NCI-H748 treated with DMSO at 0.1 percent for 48 hours (cell line): ENCODE results near the gene PEX10.
A peak's percentile ranks its signal among the peaks of the same experiment; 100 is the strongest.

Source experiments
- DNase-seq: peaks from one replicate; lab custom pipeline; 2025; lab: John Stamatoyannopoulos, UW

Gene PEX10

DNA sequence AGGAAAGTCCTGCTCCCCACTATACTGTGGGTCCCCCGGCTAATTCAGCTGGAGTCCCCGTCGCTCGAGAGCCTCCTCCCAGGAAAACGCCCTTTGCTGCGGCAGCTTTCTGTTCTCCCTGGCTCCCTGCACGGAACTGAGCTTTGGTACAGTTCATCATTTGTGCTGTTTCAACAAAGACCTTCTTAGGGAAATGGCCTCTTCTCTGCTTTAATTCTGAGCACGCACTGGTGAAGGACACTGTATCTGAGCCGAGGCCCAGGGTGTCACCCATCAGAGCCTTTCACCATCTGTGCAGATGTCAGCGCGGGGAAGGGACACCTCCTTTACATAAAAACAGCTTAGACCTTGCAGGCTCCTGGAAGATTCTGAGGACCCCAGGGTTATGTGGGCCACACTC lies 13.5 kb upstream of the PEX10 start:
- no peak for DNase-seq

DNA sequence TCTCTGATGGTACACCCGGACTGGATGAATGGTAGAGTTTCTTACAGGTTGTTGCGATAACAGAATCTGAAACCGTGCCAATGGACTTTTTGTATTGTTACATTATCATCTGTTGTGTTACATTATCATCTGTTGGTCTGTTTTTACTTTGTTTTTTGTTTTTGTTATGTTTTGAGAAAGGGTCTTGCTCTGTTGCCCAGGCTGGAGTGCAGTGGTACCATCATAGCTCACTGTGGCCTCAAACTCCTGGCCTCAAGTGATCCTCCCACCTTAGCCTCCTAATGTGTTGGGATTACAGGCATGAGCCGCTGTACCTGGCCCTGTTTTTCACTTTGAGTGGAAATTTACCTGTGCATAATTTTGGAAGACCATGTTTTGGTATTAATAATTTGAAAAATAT lies 10.2 kb upstream of the PEX10 start:
- no peak for DNase-seq

DNA sequence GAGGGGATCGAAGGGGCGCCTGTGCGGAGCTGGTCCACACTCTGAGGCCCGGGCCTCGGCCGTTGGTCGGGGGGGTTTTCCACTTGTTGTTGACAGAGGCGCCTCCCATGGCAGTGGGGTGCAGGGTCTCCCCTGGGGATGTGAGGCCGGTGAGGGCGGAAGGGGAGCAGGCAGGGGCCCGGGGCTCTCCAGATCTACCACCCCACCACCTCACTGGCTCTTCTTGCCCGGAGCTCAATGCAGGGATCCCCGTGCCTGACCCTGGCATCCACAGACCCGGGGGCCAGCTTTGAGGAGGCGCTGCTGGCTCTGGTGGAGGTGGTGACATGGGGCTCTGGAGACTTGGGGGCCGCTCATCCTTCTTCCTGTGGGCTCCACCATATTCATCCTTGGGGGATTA lies 7.1 kb upstream of the PEX10 start:
- DNase-seq, result no peak

GRCh38 chr1:2418791-2419320 lies 6.5 kb upstream of the PEX10 start:
- no peak for DNase-seq

DNA sequence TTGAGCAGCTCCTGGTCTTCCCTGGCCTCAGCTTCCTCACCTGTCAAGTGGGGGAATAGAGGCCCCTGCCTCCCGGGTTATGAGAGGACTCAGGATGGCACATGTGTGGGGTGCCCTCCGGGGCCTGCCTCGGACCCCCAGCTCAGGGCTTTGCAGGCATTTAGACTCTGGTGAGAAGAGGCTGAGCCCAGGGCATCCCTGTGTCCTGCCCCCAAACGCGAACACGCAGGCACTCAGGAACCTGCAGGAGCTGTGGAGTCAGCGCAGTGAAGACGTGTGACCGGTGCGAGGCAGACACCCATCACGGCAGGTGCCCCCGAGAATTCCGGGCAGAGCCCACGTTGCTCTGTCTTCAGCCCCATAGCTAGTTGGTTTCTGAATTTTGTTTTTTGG lies 5.5 kb upstream of the PEX10 start:
- DNase-seq, result no peak

DNA sequence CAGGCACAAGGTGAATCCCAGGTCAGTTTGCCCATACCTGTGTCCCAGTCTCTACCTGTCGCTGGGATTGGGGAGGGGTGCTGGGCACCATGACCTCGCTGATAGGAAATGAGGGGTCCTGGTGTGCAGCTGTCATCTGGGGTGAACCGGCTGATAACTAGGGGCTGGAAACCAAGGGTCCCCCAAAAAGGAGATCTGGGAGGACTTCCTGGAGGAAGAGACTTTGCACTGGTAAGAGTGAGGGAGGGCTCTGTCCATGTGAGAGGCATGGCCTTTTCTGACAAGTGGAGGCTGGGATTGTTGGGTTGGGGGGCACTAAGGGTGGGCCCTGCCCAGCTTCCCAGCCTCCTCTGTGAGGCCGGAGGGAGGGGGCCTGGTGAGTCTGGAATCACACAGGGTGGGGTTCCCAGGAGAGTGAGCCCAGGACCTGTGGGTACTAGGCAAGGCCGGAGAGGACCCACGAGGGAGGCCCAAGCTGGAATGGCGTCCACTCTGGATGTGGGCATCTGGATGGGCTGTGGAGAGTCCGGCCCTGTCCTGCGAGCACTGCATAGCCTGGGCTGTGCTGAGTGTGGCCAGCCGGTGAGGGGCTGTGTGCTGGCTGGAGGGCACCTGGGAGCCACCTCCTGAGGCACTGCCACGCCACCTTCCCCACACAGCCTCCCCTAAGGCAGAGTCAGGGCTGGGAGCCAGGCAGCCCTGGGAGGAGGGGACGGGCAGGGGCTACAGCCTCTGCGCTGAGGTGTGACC lies 4.9 kb upstream of the PEX10 start:
- no peak for DNase-seq

- no peak for DNase-seq
Observed at GRCh38 chr1:2416403-2416802, 4.0 kb upstream of the PEX10 start.

DNA sequence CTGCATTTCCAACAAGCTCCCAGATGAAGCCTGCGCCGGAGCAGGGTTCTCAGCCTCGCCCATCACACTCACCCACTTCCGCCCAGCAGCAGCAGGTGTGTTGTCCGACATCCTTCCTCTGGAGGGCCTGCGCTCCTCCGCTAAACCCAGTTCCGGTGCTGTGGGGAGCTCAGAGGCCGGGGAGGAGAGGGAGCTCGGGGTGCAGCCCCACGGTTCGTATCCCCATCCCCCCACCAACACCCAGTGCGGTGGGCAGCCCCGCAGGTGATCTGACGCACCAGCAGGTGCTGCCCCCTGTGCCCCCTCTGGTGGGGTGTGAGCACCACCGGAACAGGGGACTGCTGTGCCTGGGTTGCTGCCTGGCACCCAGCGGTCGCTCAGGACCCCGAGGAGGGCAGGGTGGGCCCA lies 3.4 kb upstream of the PEX10 start:
- DNase-seq, result no peak

DNA sequence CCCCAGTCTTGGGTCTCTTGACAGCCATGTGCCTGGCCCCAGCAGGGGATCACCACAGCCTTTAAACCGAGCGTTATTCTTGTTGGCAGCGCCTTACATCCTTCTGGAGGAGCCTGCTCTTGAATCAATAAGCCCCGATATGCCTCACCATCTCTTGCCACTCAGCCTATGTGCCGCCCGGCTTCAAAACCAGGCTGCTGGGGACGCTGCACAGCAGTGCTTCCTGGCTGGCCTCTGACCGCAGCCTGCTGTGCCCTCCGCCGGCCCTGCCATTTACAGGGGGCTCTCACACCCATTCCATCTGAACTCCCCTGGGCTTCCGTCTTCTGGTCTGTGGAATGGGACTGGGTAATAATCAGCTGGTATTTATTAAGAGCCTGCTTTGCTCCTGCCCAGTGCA lies 3.0 kb upstream of the PEX10 start:
- no peak for DNase-seq

- DNase-seq, result peak; percentile 11
Observed at GRCh38 chr1:2414297-2414958, 2.1 kb upstream of the PEX10 start.

DNA sequence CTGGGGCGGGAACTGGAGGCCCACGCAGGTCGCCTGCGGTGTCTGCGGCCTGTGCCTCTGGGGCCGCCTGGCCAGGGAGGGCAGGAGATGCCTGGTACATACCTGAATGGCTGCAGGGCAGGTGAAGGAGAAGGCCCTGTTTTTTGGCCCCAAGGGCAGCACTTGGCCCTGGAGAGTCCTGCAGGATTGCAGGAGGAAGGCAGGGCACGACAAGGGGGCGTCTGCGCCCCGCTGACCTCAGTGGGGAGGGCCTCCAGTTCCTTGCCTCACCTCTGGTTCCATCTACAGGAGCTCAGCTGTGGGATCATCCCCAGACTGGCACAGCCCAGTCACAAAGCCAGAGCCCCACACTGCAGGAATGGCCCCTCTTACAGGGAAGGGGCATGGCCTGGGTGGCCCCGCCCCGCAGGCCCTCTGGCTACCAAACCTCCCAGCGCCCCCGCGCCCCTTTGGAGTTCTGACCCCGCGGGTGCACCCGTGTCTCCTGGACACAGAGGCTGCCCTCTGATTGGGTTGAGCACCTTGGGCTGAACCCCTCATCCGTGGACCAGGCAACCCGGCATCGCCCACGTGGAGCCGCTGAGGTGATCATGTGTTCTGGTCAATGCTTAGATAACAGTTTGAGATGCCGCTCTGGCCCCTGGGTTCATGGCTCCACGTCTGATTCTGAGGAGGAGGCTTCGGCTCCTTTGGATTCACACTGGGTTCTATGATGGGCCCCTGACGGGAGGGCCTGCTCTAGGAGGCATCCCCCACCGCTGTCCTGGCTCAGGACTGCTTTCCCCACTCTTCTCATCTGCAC lies 1.3 kb upstream of the PEX10 start:
- DNase-seq, result no peak

DNA sequence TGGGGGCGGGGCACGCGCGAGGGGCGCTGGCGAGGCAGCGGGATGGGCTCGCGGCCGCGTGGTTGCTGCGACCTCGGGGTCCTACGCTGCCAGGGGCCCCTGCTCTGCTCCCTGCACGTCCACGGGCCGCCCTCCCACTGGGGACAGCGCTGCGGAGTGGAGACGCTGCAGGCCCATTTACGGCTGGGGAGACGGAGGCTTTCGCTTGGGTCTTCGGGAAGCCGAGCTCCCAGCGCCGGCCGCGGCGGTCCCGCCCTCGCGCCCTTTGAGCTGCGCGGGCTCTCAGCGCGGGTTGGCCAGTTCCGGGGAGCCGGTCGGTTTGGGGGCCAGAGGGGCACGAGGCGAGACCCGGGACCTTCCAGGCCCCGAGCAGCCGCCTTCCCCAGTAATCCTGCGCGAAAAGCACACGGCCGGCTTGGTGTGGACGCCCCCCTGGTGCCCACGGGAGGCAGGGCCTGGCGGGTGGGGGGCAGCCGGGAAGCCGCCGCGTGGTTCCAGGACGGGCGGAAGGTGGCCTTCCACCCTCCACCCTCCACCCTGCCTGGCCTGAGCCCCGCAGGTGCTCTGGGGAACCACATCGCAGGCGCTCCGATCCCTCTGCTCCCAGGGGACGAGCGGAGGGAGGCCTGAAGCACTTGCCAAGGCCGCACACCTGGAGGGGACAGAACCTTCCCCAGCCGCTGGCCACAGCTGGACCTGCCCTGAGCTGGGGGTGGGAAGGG lies 570 bp upstream of the PEX10 start:
- DNase-seq, result no peak

DNA sequence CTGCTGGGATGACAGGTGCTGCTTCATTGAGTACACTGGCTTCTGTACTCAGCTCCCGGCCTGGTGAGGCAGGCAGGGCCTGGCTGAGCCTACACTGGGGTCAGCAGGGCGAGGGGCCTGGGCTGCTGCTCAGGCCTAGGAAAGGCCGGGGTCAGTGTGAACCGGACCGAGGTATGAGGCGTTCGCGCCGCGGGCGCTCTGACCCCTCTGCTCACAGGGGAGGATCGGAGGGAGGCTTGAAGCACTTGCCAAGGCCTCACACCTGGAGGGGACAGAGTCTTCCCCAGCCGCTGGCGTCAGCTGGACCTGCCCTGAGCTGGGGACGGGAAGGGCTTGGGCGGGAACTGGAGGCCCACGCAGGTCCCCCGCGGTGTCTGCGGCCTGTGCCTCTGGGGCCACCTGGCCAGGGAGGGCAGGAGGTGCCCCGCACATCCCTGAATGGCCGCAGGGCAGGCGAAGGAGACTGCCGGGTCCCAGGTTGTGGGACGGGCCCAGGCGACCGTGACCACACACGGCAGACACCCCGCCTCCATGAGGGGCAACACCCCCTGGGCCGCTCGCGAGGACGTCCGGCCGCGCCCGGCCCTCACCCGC lies 466 bp downstream of the PEX10 start:
- DNase-seq, result no peak

GRCh38 chr1:2409745-2410144 lies 2.6 kb downstream of the PEX10 start:
- DNase-seq, result no peak

DNA sequence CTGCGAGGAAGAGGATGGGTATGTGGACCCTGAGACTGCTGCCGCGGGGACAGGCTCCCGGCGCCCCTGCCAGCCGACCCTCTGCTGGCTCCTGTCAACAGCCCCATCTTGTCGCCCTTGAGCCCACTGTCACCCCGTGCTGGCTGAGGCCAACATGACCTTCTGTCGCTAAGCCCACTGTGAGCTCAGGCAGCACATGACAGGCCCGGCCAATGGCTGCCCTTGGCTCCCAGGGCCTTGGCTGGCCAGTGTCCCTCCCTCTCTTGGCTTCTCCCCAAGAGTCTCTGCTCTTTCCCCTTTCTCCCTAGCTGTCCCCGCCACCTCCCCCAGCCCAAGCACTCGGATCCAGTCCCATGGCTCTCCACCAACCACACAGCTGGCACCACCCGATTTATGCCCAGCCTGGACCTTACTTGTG lies 3.5 kb downstream of the PEX10 start:
- DNase-seq, result no peak

- no peak for DNase-seq
Observed at GRCh38 chr1:2408456-2408855, 3.9 kb downstream of the PEX10 start.

DNA sequence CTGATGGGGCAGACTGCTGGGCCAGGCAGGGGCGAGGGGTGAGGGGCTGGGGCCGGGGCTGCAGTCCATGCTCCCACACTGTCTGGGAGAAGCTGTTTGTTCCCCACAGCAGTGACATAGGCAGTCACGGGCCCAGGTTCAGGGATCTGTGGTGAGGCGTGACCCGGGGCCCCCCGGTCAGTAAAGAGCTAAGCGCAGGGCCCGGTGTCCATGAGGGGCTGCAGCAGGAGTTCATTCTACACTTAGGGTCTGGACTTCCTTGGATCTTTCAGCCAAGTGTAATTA lies 4.4 kb downstream of the PEX10 start:
- no peak for DNase-seq

- no peak for DNase-seq
Observed at GRCh38 chr1:2407166-2407990, 5.0 kb downstream of the PEX10 start.

- DNase-seq, result no peak
Observed at GRCh38 chr1:2406451-2407041, 5.8 kb downstream of the PEX10 start.

GRCh38 chr1:2405588-2406295 lies 6.6 kb downstream of the PEX10 start:
- no peak for DNase-seq
